GM23338 (cell line): Measurements from ENCODE around the gene ITGB7. TPM values are rescaled to one million over a fixed set of nuclear protein-coding genes. Genes with fewer than 3 reads are reported as not detected.

Experiments used
- ATAC-seq: fragments of 200-7000 bp; cut with Tn5 transposase; 3 replicates; pipeline ENCODE4 v1.9.1; 2020
- DNase-seq: peaks from one replicate; pipeline ENCODE4 v3.0.0-alpha.2; 2015; ENCODE audit warnings: low spot score
- H2AFZ ChIP-seq: fragments of 200-600 bp; sonication (generic); 2 replicates; pipeline ENCODE4 v1.8.0; 2016; ENCODE audit warnings: antibody characterized with exemption, mild to moderate bottlenecking, moderate library complexity
- H3F3A ChIP-seq: fragments of 200-600 bp; sonication (generic); replicated peaks from 2 replicates; pipeline ENCODE4 v1.8.0; 2017; ENCODE audit warnings: antibody characterized with exemption, mixed run types, low read depth
- H3K27ac ChIP-seq: fragments of 200-600 bp; sonication (generic); 2 replicates; pipeline ENCODE4 v1.6.1; 2016; ENCODE audit warnings: low read depth
- H3K27me3 ChIP-seq: fragments of 200-600 bp; sonication (generic); 2 replicates; pipeline ENCODE4 v1.8.0; 2016; ENCODE audit warnings: mild to moderate bottlenecking, mixed run types, moderate library complexity; ENCODE audit not compliant: insufficient read depth
- H3K36me3 ChIP-seq: fragments of 200-600 bp; sonication (generic); 2 replicates; pipeline ENCODE4 v1.8.0; 2016; ENCODE audit warnings: mild to moderate bottlenecking; ENCODE audit not compliant: insufficient read depth
- H3K4me1 ChIP-seq: fragments of 200-600 bp; sonication (generic); 2 replicates; pipeline ENCODE4 v1.8.0; 2016; ENCODE audit warnings: mild to moderate bottlenecking, moderate library complexity; ENCODE audit not compliant: insufficient read depth
- H3K4me2 ChIP-seq: fragments of 200-600 bp; sonication (generic); 2 replicates; pipeline ENCODE4 v1.7.1; 2017; ENCODE audit warnings: mixed run types
- H3K4me3 ChIP-seq: fragments of 200-600 bp; sonication (generic); 2 replicates; pipeline ENCODE4 v1.6.1; 2016; ENCODE audit warnings: mixed run types
- H3K79me2 ChIP-seq: fragments of 200-600 bp; sonication (generic); replicated peaks from 2 replicates; pipeline ENCODE4 v1.8.0; 2017; ENCODE audit warnings: mild to moderate bottlenecking; ENCODE audit not compliant: insufficient read depth
- H3K9me2 ChIP-seq: fragments of 200-600 bp; sonication (generic); 2 replicates; pipeline ENCODE4 v1.8.0; 2017; ENCODE audit not compliant: insufficient read depth
- H4K20me1 ChIP-seq: fragments of 200-600 bp; sonication (generic); replicated peaks from 2 replicates; pipeline ENCODE4 v1.8.0; 2017; ENCODE audit warnings: mild to moderate bottlenecking; ENCODE audit not compliant: insufficient read depth
- H3K27ac Mint-ChIP-seq: 2 replicates; pipeline ENCODE4 v1.8.0; 2020; ENCODE audit warnings: inconsistent platforms, mild to moderate bottlenecking, moderate library complexity, mixed read lengths
- H3K27me3 Mint-ChIP-seq: 3 replicates; pipeline ENCODE4 v1.8.0; 2022; ENCODE audit warnings: low read depth, mild to moderate bottlenecking, moderate library complexity, mixed read lengths, inconsistent platforms; ENCODE audit not compliant: insufficient read depth, poor library complexity
- H3K36me3 Mint-ChIP-seq: 3 replicates; pipeline ENCODE4 v1.8.0; 2021; ENCODE audit warnings: low read depth, mild to moderate bottlenecking, inconsistent platforms, moderate library complexity, mixed read lengths
- H3K4me1 Mint-ChIP-seq: 3 replicates; pipeline ENCODE4 v1.8.0; 2020; ENCODE audit warnings: mild to moderate bottlenecking, inconsistent platforms, mixed read lengths
- H3K4me3 Mint-ChIP-seq: 3 replicates; pipeline ENCODE4 v1.8.0; 2021; ENCODE audit warnings: moderate library complexity, mild to moderate bottlenecking, inconsistent platforms, mixed read lengths
- H3K9me3 Mint-ChIP-seq: 3 replicates; pipeline ENCODE4 v1.8.0; 2020; ENCODE audit warnings: moderate library complexity, mild to moderate bottlenecking, inconsistent platforms, mixed read lengths
- CREB1 ChIP-seq: fragments of 250-450 bp; sonication (Bioruptor Pico); IDR thresholded peaks from 2 replicates; pipeline ENCODE4 v1.5.0; 2020; ENCODE audit warnings: low read depth, mild to moderate bottlenecking, moderate library complexity
- EZH2 ChIP-seq: fragments of 200-600 bp; sonication (generic); IDR thresholded peaks from one replicate; pipeline ENCODE4 v1.8.0; 2017; ENCODE audit warnings: antibody characterized with exemption, mild to moderate bottlenecking, low read depth; ENCODE audit not compliant: unreplicated experiment
- EZH2phosphoT487 ChIP-seq: fragments of 200-600 bp; sonication (generic); IDR thresholded peaks from one replicate; pipeline ENCODE4 v1.8.1; 2018; ENCODE audit warnings: antibody characterized with exemption; ENCODE audit not compliant: unreplicated experiment
- JUNB ChIP-seq: IDR thresholded peaks from one replicate; pipeline ENCODE4 v1.6.1; 2016; ENCODE audit warnings: antibody characterized with exemption; ENCODE audit not compliant: unreplicated experiment
- NANOG ChIP-seq: IDR thresholded peaks from 2 replicates; pipeline ENCODE4 v1.6.1; 2016; ENCODE audit warnings: antibody characterized with exemption, borderline replicate concordance
- POLR2AphosphoS5 ChIP-seq: IDR thresholded peaks from 2 replicates; pipeline ENCODE4 v1.6.1; 2016; ENCODE audit warnings: antibody characterized with exemption, low read depth
- STAT1 ChIP-seq: IDR thresholded peaks from one replicate; pipeline ENCODE4 v1.6.1; 2016; ENCODE audit warnings: antibody characterized with exemption; ENCODE audit not compliant: unreplicated experiment
- ZNF114 ChIP-seq: fragments of 250-450 bp; sonication (Bioruptor Pico); IDR thresholded peaks from 2 replicates; pipeline ENCODE4 v1.5.0; 2020; ENCODE audit warnings: mild to moderate bottlenecking, moderate library complexity
- ZNF331 ChIP-seq: fragments of 250-450 bp; sonication (Bioruptor Pico); IDR thresholded peaks from 2 replicates; pipeline ENCODE4 v1.5.0; 2020; ENCODE audit warnings: low read depth, mild to moderate bottlenecking, moderate library complexity
- polyA plus RNA-seq: library from polyadenylated mRNA; unstranded; fragments of >200 nt; fragmentation: Nextera tagmentation; extraction: Ambion mirVana; gene quantifications from 2 replicates; pipeline ENCODE4 v1.2.1, GENCODE V29; 2016
- total RNA-seq: library from RNA; depleted of rRNA; stranded (reverse); fragments of >200 nt; shearing (Covaris generic); gene quantifications from 2 replicates; pipeline ENCODE4 v1.2.3, GENCODE V29; 2014
- TF ChIP-seq, protein P1 (sequence below), 2 experiments: fragments of 200-600 bp in 1 of 2; sonication (generic) in 1 of 2; conservative IDR thresholded peaks; 2 replicates each; pipeline versions ENCODE4 v1.5.1 to v1.6.1; 2016 to 2017; ENCODE audit warnings: antibody characterized with exemption in 2 of 2, low read depth in 2 of 2, mild to moderate bottlenecking in 2 of 2, moderate library complexity in 1 of 2
- TF ChIP-seq, protein P2 (sequence below): IDR thresholded peaks from one replicate; pipeline ENCODE4 v1.6.1; 2018; ENCODE audit warnings: antibody characterized with exemption; ENCODE audit not compliant: unreplicated experiment
- TF ChIP-seq, protein P3 (sequence below): IDR thresholded peaks from 2 replicates; pipeline ENCODE4 v1.6.1; 2016; ENCODE audit warnings: antibody characterized with exemption
- TF ChIP-seq, protein P4 (sequence below): fragments of 250-450 bp; sonication (Bioruptor Pico); IDR thresholded peaks from 2 replicates; pipeline ENCODE4 v1.5.0; 2020; ENCODE audit warnings: mild to moderate bottlenecking, moderate library complexity

Gene ITGB7
- total and polyA plus RNA-seq, 2 experiments from 2014 or later, result 0.32 TPM; not detected in 1

DNA sequence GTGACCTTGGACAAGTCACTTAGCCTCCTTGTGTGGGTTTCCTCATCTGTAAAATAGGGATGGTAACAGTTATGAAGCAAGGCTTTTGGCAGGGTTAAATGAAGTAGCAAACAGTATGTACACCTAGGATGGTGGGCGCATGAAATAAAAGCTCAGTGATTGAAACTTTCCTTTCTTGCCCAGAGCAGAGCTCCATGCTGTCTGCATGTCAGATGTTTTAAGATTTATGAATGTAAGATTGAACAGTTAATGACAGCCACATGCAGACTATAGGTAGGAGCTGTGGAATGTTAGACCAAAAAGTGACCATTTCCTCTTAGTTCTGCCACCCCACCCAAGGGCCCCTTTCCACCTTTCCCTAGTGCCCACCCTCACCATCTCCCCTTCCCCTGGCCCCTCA, 12.1 kb downstream of the ITGB7 start:
- Mint-ChIP-seq H3K4me3 (no peak overlapping the region), H3K9me3 (no peaks in the 10 kb centered on the region; the same call in 1 of the 3 replicates), H3K4me1 (peaks cover 6% of the 10 kb centered on the region; the same call in 2 of the 3 replicates), H3K36me3 (peaks cover 5% of the 10 kb centered on the region), H3K27me3 (peaks cover 42% of the 10 kb centered on the region), H3K27ac (no peak overlapping the region)
- Histone ChIP-seq H3K79me2 (no peaks in the 10 kb centered on the region), H3K27ac (no peak overlapping the region), H3K4me2 (no peak overlapping the region), H3K4me1 (peaks cover 3% of the 10 kb centered on the region; the same call in 1 of the 2 replicates), H3K27me3 (peaks cover 76% of the 10 kb centered on the region), H3K9me2 (no peaks in the 10 kb centered on the region), H3F3A (no peaks in the 10 kb centered on the region), H4K20me1 (peaks cover 7% of the 10 kb centered on the region), H3K4me3 (no peak overlapping the region), H3K36me3 (no peaks in the 10 kb centered on the region), H2AFZ (no peak overlapping the region)
- no peak for TF ChIP-seq CREB1 (CRISPR knock-in tag)
- no peak for TF ChIP-seq POLR2AphosphoS5
- no peak for TF ChIP-seq NANOG
- no peak for TF ChIP-seq ZNF114 (CRISPR knock-in tag)
- TF ChIP-seq, protein P1, sequence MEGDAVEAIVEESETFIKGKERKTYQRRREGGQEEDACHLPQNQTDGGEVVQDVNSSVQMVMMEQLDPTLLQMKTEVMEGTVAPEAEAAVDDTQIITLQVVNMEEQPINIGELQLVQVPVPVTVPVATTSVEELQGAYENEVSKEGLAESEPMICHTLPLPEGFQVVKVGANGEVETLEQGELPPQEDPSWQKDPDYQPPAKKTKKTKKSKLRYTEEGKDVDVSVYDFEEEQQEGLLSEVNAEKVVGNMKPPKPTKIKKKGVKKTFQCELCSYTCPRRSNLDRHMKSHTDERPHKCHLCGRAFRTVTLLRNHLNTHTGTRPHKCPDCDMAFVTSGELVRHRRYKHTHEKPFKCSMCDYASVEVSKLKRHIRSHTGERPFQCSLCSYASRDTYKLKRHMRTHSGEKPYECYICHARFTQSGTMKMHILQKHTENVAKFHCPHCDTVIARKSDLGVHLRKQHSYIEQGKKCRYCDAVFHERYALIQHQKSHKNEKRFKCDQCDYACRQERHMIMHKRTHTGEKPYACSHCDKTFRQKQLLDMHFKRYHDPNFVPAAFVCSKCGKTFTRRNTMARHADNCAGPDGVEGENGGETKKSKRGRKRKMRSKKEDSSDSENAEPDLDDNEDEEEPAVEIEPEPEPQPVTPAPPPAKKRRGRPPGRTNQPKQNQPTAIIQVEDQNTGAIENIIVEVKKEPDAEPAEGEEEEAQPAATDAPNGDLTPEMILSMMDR (conservative IDR thresholded peaks at IDR 0.05; ENCODE audit: low read depth in 2 of 2), result no peak
- TF ChIP-seq, protein P2, sequence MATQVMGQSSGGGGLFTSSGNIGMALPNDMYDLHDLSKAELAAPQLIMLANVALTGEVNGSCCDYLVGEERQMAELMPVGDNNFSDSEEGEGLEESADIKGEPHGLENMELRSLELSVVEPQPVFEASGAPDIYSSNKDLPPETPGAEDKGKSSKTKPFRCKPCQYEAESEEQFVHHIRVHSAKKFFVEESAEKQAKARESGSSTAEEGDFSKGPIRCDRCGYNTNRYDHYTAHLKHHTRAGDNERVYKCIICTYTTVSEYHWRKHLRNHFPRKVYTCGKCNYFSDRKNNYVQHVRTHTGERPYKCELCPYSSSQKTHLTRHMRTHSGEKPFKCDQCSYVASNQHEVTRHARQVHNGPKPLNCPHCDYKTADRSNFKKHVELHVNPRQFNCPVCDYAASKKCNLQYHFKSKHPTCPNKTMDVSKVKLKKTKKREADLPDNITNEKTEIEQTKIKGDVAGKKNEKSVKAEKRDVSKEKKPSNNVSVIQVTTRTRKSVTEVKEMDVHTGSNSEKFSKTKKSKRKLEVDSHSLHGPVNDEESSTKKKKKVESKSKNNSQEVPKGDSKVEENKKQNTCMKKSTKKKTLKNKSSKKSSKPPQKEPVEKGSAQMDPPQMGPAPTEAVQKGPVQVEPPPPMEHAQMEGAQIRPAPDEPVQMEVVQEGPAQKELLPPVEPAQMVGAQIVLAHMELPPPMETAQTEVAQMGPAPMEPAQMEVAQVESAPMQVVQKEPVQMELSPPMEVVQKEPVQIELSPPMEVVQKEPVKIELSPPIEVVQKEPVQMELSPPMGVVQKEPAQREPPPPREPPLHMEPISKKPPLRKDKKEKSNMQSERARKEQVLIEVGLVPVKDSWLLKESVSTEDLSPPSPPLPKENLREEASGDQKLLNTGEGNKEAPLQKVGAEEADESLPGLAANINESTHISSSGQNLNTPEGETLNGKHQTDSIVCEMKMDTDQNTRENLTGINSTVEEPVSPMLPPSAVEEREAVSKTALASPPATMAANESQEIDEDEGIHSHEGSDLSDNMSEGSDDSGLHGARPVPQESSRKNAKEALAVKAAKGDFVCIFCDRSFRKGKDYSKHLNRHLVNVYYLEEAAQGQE, result no peak
- TF ChIP-seq, protein P3, sequence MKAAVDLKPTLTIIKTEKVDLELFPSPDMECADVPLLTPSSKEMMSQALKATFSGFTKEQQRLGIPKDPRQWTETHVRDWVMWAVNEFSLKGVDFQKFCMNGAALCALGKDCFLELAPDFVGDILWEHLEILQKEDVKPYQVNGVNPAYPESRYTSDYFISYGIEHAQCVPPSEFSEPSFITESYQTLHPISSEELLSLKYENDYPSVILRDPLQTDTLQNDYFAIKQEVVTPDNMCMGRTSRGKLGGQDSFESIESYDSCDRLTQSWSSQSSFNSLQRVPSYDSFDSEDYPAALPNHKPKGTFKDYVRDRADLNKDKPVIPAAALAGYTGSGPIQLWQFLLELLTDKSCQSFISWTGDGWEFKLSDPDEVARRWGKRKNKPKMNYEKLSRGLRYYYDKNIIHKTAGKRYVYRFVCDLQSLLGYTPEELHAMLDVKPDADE, result no peak
- TF ChIP-seq JUNB, result no peak
- no peak for TF ChIP-seq STAT1
- TF ChIP-seq ZNF331 (CRISPR knock-in tag), result no peak
- TF ChIP-seq, protein P4, sequence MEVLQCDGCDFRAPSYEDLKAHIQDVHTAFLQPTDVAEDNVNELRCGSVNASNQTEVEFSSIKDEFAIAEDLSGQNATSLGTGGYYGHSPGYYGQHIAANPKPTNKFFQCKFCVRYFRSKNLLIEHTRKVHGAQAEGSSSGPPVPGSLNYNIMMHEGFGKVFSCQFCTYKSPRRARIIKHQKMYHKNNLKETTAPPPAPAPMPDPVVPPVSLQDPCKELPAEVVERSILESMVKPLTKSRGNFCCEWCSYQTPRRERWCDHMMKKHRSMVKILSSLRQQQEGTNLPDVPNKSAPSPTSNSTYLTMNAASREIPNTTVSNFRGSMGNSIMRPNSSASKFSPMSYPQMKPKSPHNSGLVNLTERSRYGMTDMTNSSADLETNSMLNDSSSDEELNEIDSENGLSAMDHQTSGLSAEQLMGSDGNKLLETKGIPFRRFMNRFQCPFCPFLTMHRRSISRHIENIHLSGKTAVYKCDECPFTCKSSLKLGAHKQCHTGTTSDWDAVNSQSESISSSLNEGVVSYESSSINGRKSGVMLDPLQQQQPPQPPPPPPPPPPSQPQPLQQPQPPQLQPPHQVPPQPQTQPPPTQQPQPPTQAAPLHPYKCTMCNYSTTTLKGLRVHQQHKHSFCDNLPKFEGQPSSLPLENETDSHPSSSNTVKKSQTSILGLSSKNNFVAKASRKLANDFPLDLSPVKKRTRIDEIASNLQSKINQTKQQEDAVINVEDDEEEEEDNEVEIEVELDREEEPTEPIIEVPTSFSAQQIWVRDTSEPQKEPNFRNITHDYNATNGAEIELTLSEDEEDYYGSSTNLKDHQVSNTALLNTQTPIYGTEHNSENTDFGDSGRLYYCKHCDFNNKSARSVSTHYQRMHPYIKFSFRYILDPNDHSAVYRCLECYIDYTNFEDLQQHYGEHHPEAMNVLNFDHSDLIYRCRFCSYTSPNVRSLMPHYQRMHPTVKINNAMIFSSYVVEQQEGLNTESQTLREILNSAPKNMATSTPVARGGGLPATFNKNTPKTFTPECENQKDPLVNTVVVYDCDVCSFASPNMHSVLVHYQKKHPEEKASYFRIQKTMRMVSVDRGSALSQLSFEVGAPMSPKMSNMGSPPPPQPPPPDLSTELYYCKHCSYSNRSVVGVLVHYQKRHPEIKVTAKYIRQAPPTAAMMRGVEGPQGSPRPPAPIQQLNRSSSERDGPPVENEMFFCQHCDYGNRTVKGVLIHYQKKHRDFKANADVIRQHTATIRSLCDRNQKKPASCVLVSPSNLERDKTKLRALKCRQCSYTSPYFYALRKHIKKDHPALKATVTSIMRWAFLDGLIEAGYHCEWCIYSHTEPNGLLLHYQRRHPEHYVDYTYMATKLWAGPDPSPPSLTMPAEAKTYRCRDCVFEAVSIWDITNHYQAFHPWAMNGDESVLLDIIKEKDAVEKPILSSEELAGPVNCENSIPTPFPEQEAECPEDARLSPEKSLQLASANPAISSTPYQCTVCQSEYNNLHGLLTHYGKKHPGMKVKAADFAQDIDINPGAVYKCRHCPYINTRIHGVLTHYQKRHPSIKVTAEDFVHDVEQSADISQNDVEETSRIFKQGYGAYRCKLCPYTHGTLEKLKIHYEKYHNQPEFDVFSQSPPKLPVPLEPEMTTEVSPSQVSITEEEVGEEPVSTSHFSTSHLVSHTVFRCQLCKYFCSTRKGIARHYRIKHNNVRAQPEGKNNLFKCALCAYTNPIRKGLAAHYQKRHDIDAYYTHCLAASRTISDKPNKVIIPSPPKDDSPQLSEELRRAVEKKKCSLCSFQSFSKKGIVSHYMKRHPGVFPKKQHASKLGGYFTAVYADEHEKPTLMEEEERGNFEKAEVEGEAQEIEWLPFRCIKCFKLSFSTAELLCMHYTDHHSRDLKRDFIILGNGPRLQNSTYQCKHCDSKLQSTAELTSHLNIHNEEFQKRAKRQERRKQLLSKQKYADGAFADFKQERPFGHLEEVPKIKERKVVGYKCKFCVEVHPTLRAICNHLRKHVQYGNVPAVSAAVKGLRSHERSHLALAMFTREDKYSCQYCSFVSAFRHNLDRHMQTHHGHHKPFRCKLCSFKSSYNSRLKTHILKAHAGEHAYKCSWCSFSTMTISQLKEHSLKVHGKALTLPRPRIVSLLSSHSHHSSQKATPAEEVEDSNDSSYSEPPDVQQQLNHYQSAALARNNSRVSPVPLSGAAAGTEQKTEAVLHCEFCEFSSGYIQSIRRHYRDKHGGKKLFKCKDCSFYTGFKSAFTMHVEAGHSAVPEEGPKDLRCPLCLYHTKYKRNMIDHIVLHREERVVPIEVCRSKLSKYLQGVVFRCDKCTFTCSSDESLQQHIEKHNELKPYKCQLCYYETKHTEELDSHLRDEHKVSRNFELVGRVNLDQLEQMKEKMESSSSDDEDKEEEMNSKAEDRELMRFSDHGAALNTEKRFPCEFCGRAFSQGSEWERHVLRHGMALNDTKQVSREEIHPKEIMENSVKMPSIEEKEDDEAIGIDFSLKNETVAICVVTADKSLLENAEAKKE (CRISPR knock-in tag), result no peak
- TF ChIP-seq EZH2phosphoT487, result no peak
- TF ChIP-seq EZH2, result no peak
- ATAC-seq (no peak), DNase-seq (no peak)
